Stimulated activated CD8-positive, alpha-beta memory T cell treated with anti-CD3 and anti-CD28 coated beads, Interleukin-15, amount 100 ng/mL, for 1 hour (primary cell): Measurements from ENCODE around the gene C2orf42.
"Not testable (repeated sequence)": the region's sequence is repeated elsewhere in the genome, so short reads cannot be mapped to it uniquely, and the experiment has no call there.

ENCODE experiments used
- DNase-seq: peaks from one replicate; pipeline ENCODE4 v3.0.0-alpha.2; 2020; ENCODE audit warnings: low read depth

C2orf42 gene

GRCh38 chr2:70102323-70102905, 88.4 kb downstream of the C2orf42 start:
- not testable (repeated sequence) for DNase-seq

- not testable (repeated sequence) for DNase-seq
These were observed 89.1 kb downstream of the C2orf42 start for GRCh38 chr2:70101686-70102085.

DNA sequence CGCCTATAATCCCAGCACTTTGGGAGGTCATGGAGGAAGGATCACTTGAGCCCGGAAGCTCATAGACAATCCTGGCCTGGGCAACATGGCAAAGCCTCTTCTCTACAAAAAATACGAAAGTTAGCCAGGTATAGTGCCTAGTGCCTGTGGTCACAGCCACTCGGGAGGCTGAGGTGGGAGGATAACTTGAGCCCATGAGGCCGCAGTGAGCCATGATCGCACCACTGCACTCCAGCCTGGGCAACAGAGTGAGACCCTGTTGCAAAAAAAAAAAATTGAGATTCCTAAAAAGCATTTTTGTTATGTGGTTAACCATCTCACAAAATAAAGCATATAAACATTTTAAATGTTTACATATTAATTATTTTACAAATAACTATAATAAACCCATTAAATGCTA, 89.6 kb downstream of the C2orf42 start:
- no peak for DNase-seq
